Measurements from ENCODE around the gene VPS16.
"Not testable (repeated sequence)": the region's sequence is repeated elsewhere in the genome, so short reads cannot be mapped to it uniquely, and the experiment has no call there.

VPS16 gene

GRCh38 chr20:2829376-2829775, 11.2 kb upstream of the VPS16 start:
- H3K4me3 ChIP-seq (ENCODE audit: insufficient read depth, low read length, poor library complexity, severe bottlenecking): no peak overlapping the region

GRCh38 chr20:2831206-2831605, 9.3 kb upstream of the VPS16 start:
- H3K36me3 ChIP-seq (ENCODE audit: low read length); H3K9me2 ChIP-seq (replicated peaks; ENCODE audit: insufficient read depth, low read length); H3K27ac ChIP-seq (ENCODE audit: low read depth, low read length); H3K27me3 ChIP-seq (ENCODE audit: low read length); H4K20me1 ChIP-seq (ENCODE audit: low read depth, low read length); H3K79me2 ChIP-seq (ENCODE audit: insufficient read depth, low read length); H3K4me2 ChIP-seq (ENCODE audit: low read depth, low read length, poor library complexity, severe bottlenecking); H2AFZ ChIP-seq (ENCODE audit: low read depth, low read length, severe bottlenecking); H3F3A ChIP-seq (ENCODE audit: insufficient read depth); H3K9ac ChIP-seq (ENCODE audit: low read length); H3K4me3 ChIP-seq (ENCODE audit: insufficient read depth, low read length, poor library complexity, severe bottlenecking); H3K9me3 ChIP-seq (ENCODE audit: insufficient read depth, low read length): not testable (repeated sequence)

More at GRCh38 chr20:2829376-2829775, 11.2 kb upstream of the VPS16 start:
- Histone ChIP-seq H3K9ac (ENCODE audit: low read length) (no peak overlapping the region), H3F3A (ENCODE audit: insufficient read depth) (no peaks in the 10 kb centered on the region), H3K27ac (ENCODE audit: low read depth, low read length) (no peak overlapping the region), H3K9me3 (ENCODE audit: insufficient read depth, low read length) (no peaks in the 10 kb centered on the region), H3K27me3 (ENCODE audit: low read length) (no peaks in the 10 kb centered on the region), H3K79me2 (ENCODE audit: insufficient read depth, low read length) (no peaks in the 10 kb centered on the region), H2AFZ (ENCODE audit: low read depth, low read length, severe bottlenecking) (no peak overlapping the region), H3K4me2 (ENCODE audit: low read depth, low read length, poor library complexity, severe bottlenecking) (no peak overlapping the region), H4K20me1 (ENCODE audit: low read depth, low read length) (no peaks in the 10 kb centered on the region), H3K36me3 (ENCODE audit: low read length) (no peaks in the 10 kb centered on the region), H3K9me2 (replicated peaks; ENCODE audit: insufficient read depth, low read length) (no peaks in the 10 kb centered on the region)
- TF ChIP-seq CTCF (IDR thresholded peaks at IDR 0.05; ENCODE audit: insufficient read depth, low read length, poor library complexity, severe bottlenecking) (no peak), EZH2phosphoT487 (conservative IDR thresholded peaks at IDR 0.05; ENCODE audit: low read length) (no peak)

DNA sequence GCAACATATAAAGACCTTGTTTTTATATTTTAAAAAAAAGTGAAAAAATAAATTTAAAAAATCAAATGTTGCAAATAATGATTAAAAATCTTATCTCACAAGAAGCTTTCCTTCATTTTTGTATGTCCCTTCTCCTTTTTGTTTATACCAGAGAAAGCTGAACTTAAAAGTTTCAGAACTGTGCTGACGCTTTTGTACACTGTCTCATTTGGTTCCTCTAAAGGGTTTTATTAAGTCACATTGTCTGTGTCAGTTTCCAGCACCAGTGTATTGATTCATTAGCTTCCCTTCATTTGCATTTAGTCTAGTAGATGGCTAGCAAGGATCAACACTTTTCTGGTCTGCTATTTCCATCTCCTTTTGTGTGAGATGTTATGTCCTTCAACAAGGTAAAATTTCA, 6.8 kb upstream of the VPS16 start:
- Histone ChIP-seq H3K9ac (ENCODE audit: low read length) (no peak overlapping the region), H4K20me1 (ENCODE audit: low read depth, low read length) (no peaks in the 10 kb centered on the region), H2AFZ (ENCODE audit: low read depth, low read length, severe bottlenecking) (no peak overlapping the region), H3K79me2 (ENCODE audit: insufficient read depth, low read length) (no peaks in the 10 kb centered on the region), H3K27me3 (ENCODE audit: low read length) (no peaks in the 10 kb centered on the region), H3K27ac (ENCODE audit: low read depth, low read length) (no peak overlapping the region), H3K9me3 (ENCODE audit: insufficient read depth, low read length) (no peaks in the 10 kb centered on the region), H3F3A (ENCODE audit: insufficient read depth) (no peaks in the 10 kb centered on the region), H3K36me3 (ENCODE audit: low read length) (no peaks in the 10 kb centered on the region), H3K4me2 (ENCODE audit: low read depth, low read length, poor library complexity, severe bottlenecking) (no peak overlapping the region), H3K4me3 (ENCODE audit: insufficient read depth, low read length, poor library complexity, severe bottlenecking) (no peak overlapping the region), H3K9me2 (replicated peaks; ENCODE audit: insufficient read depth, low read length) (no peaks in the 10 kb centered on the region)
- TF ChIP-seq EZH2phosphoT487 (conservative IDR thresholded peaks at IDR 0.05; ENCODE audit: low read length): no peak
- TF ChIP-seq CTCF (IDR thresholded peaks at IDR 0.05; ENCODE audit: insufficient read depth, low read length, poor library complexity, severe bottlenecking): no peak

- H3K9me2 ChIP-seq (replicated peaks; ENCODE audit: insufficient read depth, low read length): no peaks in the 10 kb centered on the region
- no peak overlapping the region for H3K9ac ChIP-seq (ENCODE audit: low read length)
- no peaks in the 10 kb centered on the region for H4K20me1 ChIP-seq (ENCODE audit: low read depth, low read length)
- H3K79me2 ChIP-seq (ENCODE audit: insufficient read depth, low read length): no peaks in the 10 kb centered on the region
- H3K27ac ChIP-seq (ENCODE audit: low read depth, low read length): no peak overlapping the region
- no peaks in the 10 kb centered on the region for H3K36me3 ChIP-seq (ENCODE audit: low read length)
- H3K4me2 ChIP-seq (ENCODE audit: low read depth, low read length, poor library complexity, severe bottlenecking): no peak overlapping the region
- no peak for TF ChIP-seq CTCF (IDR thresholded peaks at IDR 0.05; ENCODE audit: insufficient read depth, low read length, poor library complexity, severe bottlenecking)
- TF ChIP-seq EZH2phosphoT487 (conservative IDR thresholded peaks at IDR 0.05; ENCODE audit: low read length): no peak
- no peak overlapping the region for H2AFZ ChIP-seq (ENCODE audit: low read depth, low read length, severe bottlenecking)
- H3K9me3 ChIP-seq (ENCODE audit: insufficient read depth, low read length): no peaks in the 10 kb centered on the region
- no peak overlapping the region for H3K4me3 ChIP-seq (ENCODE audit: insufficient read depth, low read length, poor library complexity, severe bottlenecking)
- H3F3A ChIP-seq (ENCODE audit: insufficient read depth): no peaks in the 10 kb centered on the region
- no peaks in the 10 kb centered on the region for H3K27me3 ChIP-seq (ENCODE audit: low read length)
Measured at GRCh38 chr20:2834401-2835110, 6.0 kb upstream of the VPS16 start.

All from SU-DHL-6 (cell line).